ENCODE measurements around the gene PDE3A. TPM values are rescaled to one million over a fixed set of nuclear protein-coding genes. Genes with fewer than 3 reads are reported as not detected.

Gene PDE3A
- total RNA-seq, 6 experiments from 2014 or later, result 0.79 to 2.4 (median 1.3) TPM

- peak in 1 of 3 donors; percentile 38 for DNase-seq
- Histone ChIP-seq H3K9me3 (no peaks in the 10 kb centered on the region), H3K36me3 (no peaks in the 10 kb centered on the region), H3K27me3 (peaks cover 0 to 18% of the 10 kb centered on the region in 2 donors), H3K4me1 (peaks cover 0 to 15% (median 0%) of the 10 kb centered on the region in 4 donors), H3K4me3 (peak overlapping the region; percentile 29 to 47 (median 43)), H3K27ac (peak overlapping the region; percentile 51 to 61 (median 52))
- TF ChIP-seq, protein P1, sequence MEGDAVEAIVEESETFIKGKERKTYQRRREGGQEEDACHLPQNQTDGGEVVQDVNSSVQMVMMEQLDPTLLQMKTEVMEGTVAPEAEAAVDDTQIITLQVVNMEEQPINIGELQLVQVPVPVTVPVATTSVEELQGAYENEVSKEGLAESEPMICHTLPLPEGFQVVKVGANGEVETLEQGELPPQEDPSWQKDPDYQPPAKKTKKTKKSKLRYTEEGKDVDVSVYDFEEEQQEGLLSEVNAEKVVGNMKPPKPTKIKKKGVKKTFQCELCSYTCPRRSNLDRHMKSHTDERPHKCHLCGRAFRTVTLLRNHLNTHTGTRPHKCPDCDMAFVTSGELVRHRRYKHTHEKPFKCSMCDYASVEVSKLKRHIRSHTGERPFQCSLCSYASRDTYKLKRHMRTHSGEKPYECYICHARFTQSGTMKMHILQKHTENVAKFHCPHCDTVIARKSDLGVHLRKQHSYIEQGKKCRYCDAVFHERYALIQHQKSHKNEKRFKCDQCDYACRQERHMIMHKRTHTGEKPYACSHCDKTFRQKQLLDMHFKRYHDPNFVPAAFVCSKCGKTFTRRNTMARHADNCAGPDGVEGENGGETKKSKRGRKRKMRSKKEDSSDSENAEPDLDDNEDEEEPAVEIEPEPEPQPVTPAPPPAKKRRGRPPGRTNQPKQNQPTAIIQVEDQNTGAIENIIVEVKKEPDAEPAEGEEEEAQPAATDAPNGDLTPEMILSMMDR (IDR thresholded peaks at IDR 0.05), result no peak
- TF ChIP-seq POLR2A (IDR thresholded peaks at IDR 0.05), result no peak
- WGBS (ENCODE audit: insufficient coverage, low coverage, low lambda C conversion rate, missing lambda C conversion rate), result 8% methylated on average over 8 of the region's 21 CpGs
- intact Hi-C loops (cut with DNase I), result no loop called here
- peak in 3 of 4 donors; percentile 14 to 29 (median 15) for ATAC-seq
Observed at GRCh38 chr12:20370014-20370386, 1.7 kb downstream of the PDE3A start.

- no peaks in the 10 kb centered on the region for H3K36me3 ChIP-seq
- TF ChIP-seq POLR2A (IDR thresholded peaks at IDR 0.05), result no peak
- TF ChIP-seq, protein P1 (IDR thresholded peaks at IDR 0.05), result no peak
- peaks cover 0 to 15% (median 0%) of the 10 kb centered on the region in 4 donors for H3K4me1 ChIP-seq
- ATAC-seq (no peak), DNase-seq (no peak)
- intact Hi-C loops (cut with DNase I), result no loop called here
- H3K9me3 ChIP-seq, result no peaks in the 10 kb centered on the region
- peaks cover 0 to 18% of the 10 kb centered on the region in 2 donors for H3K27me3 ChIP-seq
- peak overlapping the region; percentile 3 to 9 (median 4) for H3K4me3 ChIP-seq
- H3K27ac ChIP-seq, result peak overlapping the region in 1 of 3 donors; percentile 52
- 28% methylated on average over 5 of the region's 5 CpGs for WGBS (ENCODE audit: insufficient coverage, low coverage, low lambda C conversion rate, missing lambda C conversion rate)
Observed at GRCh38 chr12:20370866-20371519, 2.7 kb downstream of the PDE3A start.

DNA sequence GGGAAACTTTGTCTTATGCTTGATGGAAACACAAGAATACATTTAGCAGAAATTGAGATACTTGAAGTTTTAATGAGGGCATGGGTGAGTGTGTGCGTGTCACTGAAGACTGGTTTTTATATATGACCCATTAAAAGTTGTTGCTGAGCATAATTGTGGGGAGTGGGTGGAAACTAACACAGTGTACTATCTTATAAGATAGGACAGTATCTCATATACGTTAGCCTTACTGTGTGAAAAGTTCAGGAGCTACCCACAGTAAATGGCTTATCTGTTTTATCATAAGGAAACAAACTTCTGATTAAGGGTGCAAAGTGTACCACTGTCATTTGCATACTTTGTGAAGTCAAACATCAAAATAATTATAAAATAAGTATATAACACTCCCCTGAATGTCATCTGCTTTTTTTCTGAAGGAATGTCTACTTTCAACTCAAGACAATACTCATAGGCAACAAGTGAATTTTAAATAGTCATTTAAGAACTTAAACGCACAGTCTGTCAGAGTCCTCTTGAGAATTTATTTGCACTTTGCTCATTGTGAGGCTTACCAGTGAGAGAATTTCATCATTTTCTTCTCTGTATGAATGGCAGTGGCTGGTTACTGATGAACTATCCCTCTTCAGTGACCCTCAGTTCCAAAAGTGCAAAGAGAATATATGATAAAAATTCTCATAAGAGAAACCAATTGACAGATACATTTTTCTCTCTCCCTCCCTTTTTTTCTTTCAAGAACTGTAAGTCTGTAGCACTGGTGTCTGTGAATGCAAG lies 4.2 kb downstream of the PDE3A start:
- Histone ChIP-seq H3K27ac (no peak overlapping the region), H3K9me3 (no peaks in the 10 kb centered on the region), H3K27me3 (peaks cover 0 to 18% of the 10 kb centered on the region in 2 donors), H3K4me3 (no peak overlapping the region), H3K4me1 (peaks cover 0 to 15% (median 0%) of the 10 kb centered on the region in 4 donors), H3K36me3 (no peaks in the 10 kb centered on the region)
- ATAC-seq (no peak), DNase-seq (no peak)
- intact Hi-C loops (cut with DNase I), result no loop called here
- TF ChIP-seq, protein P1 (IDR thresholded peaks at IDR 0.05), result no peak
- TF ChIP-seq POLR2A (IDR thresholded peaks at IDR 0.05), result no peak
- 39% methylated on average over 3 of the region's 3 CpGs for WGBS (ENCODE audit: insufficient coverage, low coverage, low lambda C conversion rate, missing lambda C conversion rate)

DNA sequence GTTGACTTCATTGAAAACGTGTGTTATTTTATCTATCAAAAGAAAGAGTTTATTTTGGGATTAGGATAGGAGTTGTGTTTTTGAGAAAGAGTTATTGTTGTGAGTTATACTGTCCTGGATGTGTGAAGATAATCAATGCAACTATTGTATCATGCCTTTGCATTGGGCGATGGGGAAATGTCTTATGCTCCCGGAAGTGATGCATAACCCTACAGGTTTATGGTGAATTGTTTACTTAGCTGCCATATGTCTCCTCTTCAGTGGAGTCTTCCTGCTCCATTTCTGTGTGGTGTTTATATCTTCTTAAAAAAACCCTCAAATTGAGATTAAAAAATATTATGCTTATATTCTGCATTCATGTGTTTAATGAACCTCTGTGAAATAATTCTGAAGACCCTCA lies 6.5 kb downstream of the PDE3A start:
- no peaks in the 10 kb centered on the region for H3K9me3 ChIP-seq
- 42% methylated on average over 3 of the region's 3 CpGs for WGBS (ENCODE audit: insufficient coverage, low coverage, low lambda C conversion rate, missing lambda C conversion rate)
- H3K4me3 ChIP-seq, result no peak overlapping the region
- H3K4me1 ChIP-seq, result peaks cover 0 to 2% (median 0%) of the 10 kb centered on the region in 4 donors
- no peak overlapping the region for H3K27ac ChIP-seq
- no peak for TF ChIP-seq POLR2A (IDR thresholded peaks at IDR 0.05)
- TF ChIP-seq, protein P1 (IDR thresholded peaks at IDR 0.05), result no peak
- peaks cover 0 to 15% of the 10 kb centered on the region in 2 donors for H3K27me3 ChIP-seq
- intact Hi-C loops (cut with DNase I), result no loop called here
- no peaks in the 10 kb centered on the region for H3K36me3 ChIP-seq
- no peak for DNase-seq
- no peak for ATAC-seq
